GM12875 (cell line): ENCODE results near the gene ABCG1.

ENCODE experiments used
- H3K4me3 ChIP-seq: one replicate; pipeline ENCODE4 v1.5.1; 2011; ENCODE audit warnings: low read depth, low read length, control low read depth
- CTCF ChIP-seq: IDR thresholded peaks from 2 replicates; pipeline ENCODE4 v1.5.1; 2011; ENCODE audit warnings: low read depth, mild to moderate bottlenecking, control low read depth, inconsistent platforms, low read length, moderate library complexity, borderline replicate concordance; ENCODE audit not compliant: insufficient read depth

Gene ABCG1

GRCh38 chr21:42302076-42302650 is 83.2 kb downstream of the ABCG1 start:
- no peak overlapping the region for H3K4me3 ChIP-seq
- TF ChIP-seq CTCF = no peak

GRCh38 chr21:42302794-42303193 is 83.9 kb downstream of the ABCG1 start:
- H3K4me3 ChIP-seq = no peak overlapping the region
- TF ChIP-seq CTCF = no peak

GRCh38 chr21:42303443-42303842 is 84.5 kb downstream of the ABCG1 start:
- TF ChIP-seq CTCF = no peak
- no peak overlapping the region for H3K4me3 ChIP-seq

GRCh38 chr21:42304556-42305454 is 85.9 kb downstream of the ABCG1 start:
- no peak for TF ChIP-seq CTCF
- H3K4me3 ChIP-seq = no peak overlapping the region

GRCh38 chr21:42305707-42306147 is 86.8 kb downstream of the ABCG1 start:
- H3K4me3 ChIP-seq = no peak overlapping the region
- TF ChIP-seq CTCF = no peak

GRCh38 chr21:42306366-42307035 is 87.6 kb downstream of the ABCG1 start:
- TF ChIP-seq CTCF = no peak
- H3K4me3 ChIP-seq = no peak overlapping the region
